ENCODE data around the gene B4GALT2. TPM values are rescaled to one million over a fixed set of nuclear protein-coding genes. Genes with fewer than 3 reads are reported as not detected.
A peak's percentile ranks its signal among the peaks of the same experiment; 100 is the strongest.

B4GALT2 gene
- total RNA-seq, 1 donor from 2014 or later: 62.6 TPM

- H3K4me3 ChIP-seq (ENCODE audit: low read depth, low read length): peak within 1 kb of the TSS; percentile 82
- no peaks in the 10 kb centered on the region for H3K27me3 ChIP-seq (ENCODE audit: control insufficient read depth, insufficient read depth, low read length)
- H3K36me3 ChIP-seq (ENCODE audit: control insufficient read depth, insufficient read depth, low read length): no peaks in the 10 kb centered on the region
- peak; percentile 95 for DNase-seq (ENCODE audit: low read depth)
- TF ChIP-seq CTCF (IDR thresholded peaks at IDR 0.05; ENCODE audit: insufficient read depth, low read length, poor library complexity, severe bottlenecking): no peak
Observed at GRCh38 chr1:43969746-43970466, 9.1 kb upstream of the B4GALT2 start, which contains the start of gene DPH2. Gene DPH2 (plus strand): TSS chr1:43970010. CDS start chr1:43970176, 166 bp downstream.

- H3K27me3 ChIP-seq (ENCODE audit: control insufficient read depth, insufficient read depth, low read length): no peaks in the 10 kb centered on the region
- H3K36me3 ChIP-seq (ENCODE audit: control insufficient read depth, insufficient read depth, low read length): no peaks in the 10 kb centered on the region
- no peak for DNase-seq (ENCODE audit: low read depth)
- TF ChIP-seq CTCF (IDR thresholded peaks at IDR 0.05; ENCODE audit: insufficient read depth, low read length, poor library complexity, severe bottlenecking): no peak
- H3K4me3 ChIP-seq (ENCODE audit: low read depth, low read length): peak overlapping the region; percentile 82
Observed at GRCh38 chr1:43970502-43970901, 8.5 kb upstream of the B4GALT2 start.

- DNase-seq (ENCODE audit: low read depth): no peak
- H3K36me3 ChIP-seq (ENCODE audit: control insufficient read depth, insufficient read depth, low read length): no peaks in the 10 kb centered on the region
- H3K4me3 ChIP-seq (ENCODE audit: low read depth, low read length): no peak overlapping the region
- TF ChIP-seq CTCF (IDR thresholded peaks at IDR 0.05; ENCODE audit: insufficient read depth, low read length, poor library complexity, severe bottlenecking): no peak
- H3K27me3 ChIP-seq (ENCODE audit: control insufficient read depth, insufficient read depth, low read length): no peaks in the 10 kb centered on the region
Observed at GRCh38 chr1:43970911-43971310, 8.1 kb upstream of the B4GALT2 start.

GRCh38 chr1:43971336-43971980 is 7.6 kb upstream of the B4GALT2 start:
- no peak overlapping the region for H3K4me3 ChIP-seq (ENCODE audit: low read depth, low read length)
- no peak for TF ChIP-seq CTCF (IDR thresholded peaks at IDR 0.05; ENCODE audit: insufficient read depth, low read length, poor library complexity, severe bottlenecking)

GRCh38 chr1:43973981-43974442 is 5.0 kb upstream of the B4GALT2 start:
- peaks cover 4% of the 10 kb centered on the region for H3K36me3 ChIP-seq (ENCODE audit: control insufficient read depth, insufficient read depth, low read length)
- H3K27me3 ChIP-seq (ENCODE audit: control insufficient read depth, insufficient read depth, low read length): no peaks in the 10 kb centered on the region
- DNase-seq (ENCODE audit: low read depth): no peak
- TF ChIP-seq CTCF (IDR thresholded peaks at IDR 0.05; ENCODE audit: insufficient read depth, low read length, poor library complexity, severe bottlenecking): no peak
- H3K4me3 ChIP-seq (ENCODE audit: low read depth, low read length): peak overlapping the region; percentile 83

More at GRCh38 chr1:43971336-43971980, 7.6 kb upstream of the B4GALT2 start:
- DNase-seq (ENCODE audit: low read depth): no peak
- Histone ChIP-seq H3K27me3 (ENCODE audit: control insufficient read depth, insufficient read depth, low read length) (no peaks in the 10 kb centered on the region), H3K36me3 (ENCODE audit: control insufficient read depth, insufficient read depth, low read length) (no peaks in the 10 kb centered on the region)

All from kidney epithelial cell (primary cell).